HEK293 (cell line): ENCODE measurements around the gene RAET1E.

ENCODE experiments used
- CTCF ChIA-PET: fragments of 350-600 bp; formaldehyde crosslinking; extraction: SDS; loops from one replicate; lab custom pipeline; 2021; ENCODE audit warnings: antibody characterized with exemption; lab: Yijun Ruan, JAX
- POLR2A ChIA-PET: fragments of 300-600 bp; formaldehyde crosslinking; extraction: SDS; loops from one replicate; lab custom pipeline; 2020; ENCODE audit warnings: antibody characterized with exemption, inconsistent platforms; lab: Yijun Ruan, JAX
- H3K27ac ChIP-seq: fragments of 200-500 bp; sonication (Bioruptor generic); 2 replicates; pipeline ENCODE4 v1.5.1; 2014; ENCODE audit warnings: low read depth, low read length, control low read depth, inconsistent platforms; ENCODE audit errors: extremely low read depth
- H3K36me3 ChIP-seq, 2 experiments: fragments of 200-500 bp in 1 of 2; sonication (Bioruptor generic) in 1 of 2; 1 replicate in 1 of 2; 2 replicates in 1 of 2; pipeline ENCODE4 v1.5.1; 2014 to 2017; ENCODE audit warnings: inconsistent platforms in 2 of 2, low read length in 2 of 2; ENCODE audit not compliant: control insufficient read depth in 2 of 2, insufficient read depth in 1 of 2
- H3K4me1 ChIP-seq: fragments of 200-500 bp; sonication (Bioruptor generic); 2 replicates; pipeline ENCODE4 v1.5.1; 2014; ENCODE audit warnings: mild to moderate bottlenecking, low read length, inconsistent platforms; ENCODE audit not compliant: control insufficient read depth, insufficient read depth
- H3K4me3 ChIP-seq: 2 replicates; pipeline ENCODE4 v1.5.1; 2011; ENCODE audit warnings: low read depth, mild to moderate bottlenecking, control low read depth, low read length, moderate library complexity
- H3K9me3 ChIP-seq: fragments of 200-500 bp; sonication (Bioruptor generic); 2 replicates; pipeline ENCODE4 v1.5.1; 2014; ENCODE audit warnings: low read depth, low read length, inconsistent platforms; ENCODE audit not compliant: control insufficient read depth, insufficient read depth
- ATF2 ChIP-seq: fragments of 450-650 bp; formaldehyde crosslinking; IDR thresholded peaks from 2 replicates; pipeline ENCODE4 v1.5.1; 2016; ENCODE audit warnings: missing biosample characterization, missing genetic modification characterization, low read depth
- GLI2 ChIP-seq: fragments of 450-650 bp; formaldehyde crosslinking; IDR thresholded peaks from 2 replicates; pipeline ENCODE4; 2017; ENCODE audit warnings: missing biosample characterization, missing genetic modification characterization, low read depth, borderline replicate concordance
- HOXC10 ChIP-seq: sonication (generic); formaldehyde crosslinking; IDR thresholded peaks from 2 replicates; pipeline ENCODE4 v1.8.1; 2023; ENCODE audit warnings: mild to moderate bottlenecking, missing genetic modification reagents
- KLF10 ChIP-seq: fragments of 450-650 bp; IDR thresholded peaks from 2 replicates; pipeline ENCODE4 v1.5.1; 2018; ENCODE audit warnings: missing biosample characterization, mild to moderate bottlenecking, missing genetic modification characterization
- SP2 ChIP-seq: fragments of 450-650 bp; formaldehyde crosslinking; IDR thresholded peaks from 2 replicates; pipeline ENCODE4 v1.5.1; 2016; ENCODE audit warnings: missing biosample characterization, missing genetic modification characterization
- TRIM28 ChIP-seq: IDR thresholded peaks from 2 replicates; pipeline ENCODE4 v1.6.1; 2011; ENCODE audit warnings: low read length, control low read depth, borderline replicate concordance
- ZNF121 ChIP-seq: fragments of 450-650 bp; formaldehyde crosslinking; IDR thresholded peaks from 2 replicates; pipeline ENCODE4 v1.5.1; 2016; ENCODE audit warnings: missing biosample characterization, missing genetic modification characterization
- ZNF140 ChIP-seq: fragments of 450-650 bp; formaldehyde crosslinking; IDR thresholded peaks from 2 replicates; pipeline ENCODE4 v1.5.1; 2016; ENCODE audit warnings: missing biosample characterization, missing genetic modification characterization
- ZNF174 ChIP-seq: fragments of 450-650 bp; formaldehyde crosslinking; IDR thresholded peaks from 2 replicates; pipeline ENCODE4 v1.5.0; 2017; ENCODE audit warnings: missing biosample characterization, mild to moderate bottlenecking, missing genetic modification characterization
- ZNF18 ChIP-seq: fragments of 450-650 bp; formaldehyde crosslinking; IDR thresholded peaks from 2 replicates; pipeline ENCODE4 v1.5.1; 2016; ENCODE audit warnings: missing biosample characterization, missing genetic modification characterization
- ZNF214 ChIP-seq: fragments of 450-650 bp; formaldehyde crosslinking; IDR thresholded peaks from 2 replicates; pipeline ENCODE4 v1.5.1; 2017; ENCODE audit warnings: missing biosample characterization, mild to moderate bottlenecking, missing genetic modification characterization, borderline replicate concordance
- ZNF555 ChIP-seq: fragments of 450-650 bp; formaldehyde crosslinking; conservative IDR thresholded peaks from 2 replicates; pipeline ENCODE4 v1.5.1; 2017; ENCODE audit warnings: missing biosample characterization, mild to moderate bottlenecking, missing genetic modification characterization, inconsistent platforms
- ZNF600 ChIP-seq: fragments of 450-650 bp; formaldehyde crosslinking; IDR thresholded peaks from 2 replicates; pipeline ENCODE4 v1.5.1; 2016; ENCODE audit warnings: missing biosample characterization, missing genetic modification characterization
- ZNF645 ChIP-seq: fragments of 450-650 bp; formaldehyde crosslinking; IDR thresholded peaks from 2 replicates; pipeline ENCODE4; 2016; ENCODE audit warnings: missing biosample characterization, missing genetic modification characterization
- TF ChIP-seq, protein P1 (sequence below): fragments of 450-650 bp; formaldehyde crosslinking; IDR thresholded peaks from 2 replicates; pipeline ENCODE4 v1.5.1; 2017; ENCODE audit warnings: missing biosample characterization, missing genetic modification characterization
- TF ChIP-seq, protein P2 (sequence below): fragments of 450-650 bp; formaldehyde crosslinking; IDR thresholded peaks from 2 replicates; pipeline ENCODE4 v1.5.1; 2017; ENCODE audit warnings: missing biosample characterization, missing genetic modification characterization
- TF ChIP-seq, protein P3 (sequence below): fragments of 450-650 bp; formaldehyde crosslinking; IDR thresholded peaks from 2 replicates; pipeline ENCODE4 v1.5.1; 2017; ENCODE audit warnings: missing biosample characterization, missing genetic modification characterization
- TF ChIP-seq, protein P4 (sequence below): fragments of 450-650 bp; formaldehyde crosslinking; IDR thresholded peaks from 2 replicates; pipeline ENCODE4 v1.5.1; 2016; ENCODE audit warnings: missing biosample characterization, missing genetic modification characterization

Gene RAET1E

GRCh38 chr6:149935668-149936067, 37.8 kb upstream of the RAET1E start:
- H3K9me3 ChIP-seq = no peaks in the 10 kb centered on the region
- ChIA-PET POLR2A (interaction anchor here (1.2 kb wide), 1 partner anchor 81 kb away, joined by 3 read pairs; no protein-coding TSS in a partner anchor), CTCF (interaction anchor here (0.7 to 2.5 kb wide), 9 partner anchors 14 to 880 kb away, joined by 3 to 35 read pairs (median 4); no protein-coding TSS in a partner anchor)
- H3K4me1 ChIP-seq = no peaks in the 10 kb centered on the region
- H3K4me3 ChIP-seq = no peak overlapping the region
- H3K36me3 ChIP-seq = no peaks in the 10 kb centered on the region
- no peak for TF ChIP-seq ZNF174 (tag by site-specific recombination)
- TF ChIP-seq ZNF645 (tag by site-specific recombination) = no peak
- TF ChIP-seq, protein P1, sequence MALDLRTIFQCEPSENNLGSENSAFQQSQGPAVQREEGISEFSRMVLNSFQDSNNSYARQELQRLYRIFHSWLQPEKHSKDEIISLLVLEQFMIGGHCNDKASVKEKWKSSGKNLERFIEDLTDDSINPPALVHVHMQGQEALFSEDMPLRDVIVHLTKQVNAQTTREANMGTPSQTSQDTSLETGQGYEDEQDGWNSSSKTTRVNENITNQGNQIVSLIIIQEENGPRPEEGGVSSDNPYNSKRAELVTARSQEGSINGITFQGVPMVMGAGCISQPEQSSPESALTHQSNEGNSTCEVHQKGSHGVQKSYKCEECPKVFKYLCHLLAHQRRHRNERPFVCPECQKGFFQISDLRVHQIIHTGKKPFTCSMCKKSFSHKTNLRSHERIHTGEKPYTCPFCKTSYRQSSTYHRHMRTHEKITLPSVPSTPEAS (tag by site-specific recombination) = no peak
- no peak for TF ChIP-seq GLI2 (tag by site-specific recombination)
- TF ChIP-seq KLF10 (tag by site-specific recombination) = no peak
- no peak for TF ChIP-seq ZNF140
- TF ChIP-seq, protein P2, sequence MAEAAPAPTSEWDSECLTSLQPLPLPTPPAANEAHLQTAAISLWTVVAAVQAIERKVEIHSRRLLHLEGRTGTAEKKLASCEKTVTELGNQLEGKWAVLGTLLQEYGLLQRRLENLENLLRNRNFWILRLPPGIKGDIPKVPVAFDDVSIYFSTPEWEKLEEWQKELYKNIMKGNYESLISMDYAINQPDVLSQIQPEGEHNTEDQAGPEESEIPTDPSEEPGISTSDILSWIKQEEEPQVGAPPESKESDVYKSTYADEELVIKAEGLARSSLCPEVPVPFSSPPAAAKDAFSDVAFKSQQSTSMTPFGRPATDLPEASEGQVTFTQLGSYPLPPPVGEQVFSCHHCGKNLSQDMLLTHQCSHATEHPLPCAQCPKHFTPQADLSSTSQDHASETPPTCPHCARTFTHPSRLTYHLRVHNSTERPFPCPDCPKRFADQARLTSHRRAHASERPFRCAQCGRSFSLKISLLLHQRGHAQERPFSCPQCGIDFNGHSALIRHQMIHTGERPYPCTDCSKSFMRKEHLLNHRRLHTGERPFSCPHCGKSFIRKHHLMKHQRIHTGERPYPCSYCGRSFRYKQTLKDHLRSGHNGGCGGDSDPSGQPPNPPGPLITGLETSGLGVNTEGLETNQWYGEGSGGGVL (tag by site-specific recombination) = no peak
- no peak for TF ChIP-seq ZNF214 (tag by site-specific recombination)
- TF ChIP-seq, protein P3, sequence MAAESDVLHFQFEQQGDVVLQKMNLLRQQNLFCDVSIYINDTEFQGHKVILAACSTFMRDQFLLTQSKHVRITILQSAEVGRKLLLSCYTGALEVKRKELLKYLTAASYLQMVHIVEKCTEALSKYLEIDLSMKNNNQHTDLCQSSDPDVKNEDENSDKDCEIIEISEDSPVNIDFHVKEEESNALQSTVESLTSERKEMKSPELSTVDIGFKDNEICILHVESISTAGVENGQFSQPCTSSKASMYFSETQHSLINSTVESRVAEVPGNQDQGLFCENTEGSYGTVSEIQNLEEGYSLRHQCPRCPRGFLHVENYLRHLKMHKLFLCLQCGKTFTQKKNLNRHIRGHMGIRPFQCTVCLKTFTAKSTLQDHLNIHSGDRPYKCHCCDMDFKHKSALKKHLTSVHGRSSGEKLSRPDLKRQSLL = no peak
- TF ChIP-seq TRIM28 = no peak
- no peak for TF ChIP-seq SP2 (tag by site-specific recombination)
- TF ChIP-seq ZNF121 = no peak
- TF ChIP-seq ZNF600 (tag by site-specific recombination) = no peak
- TF ChIP-seq HOXC10 (CRISPR knock-in tag) = no peak
- TF ChIP-seq ZNF18 (tag by site-specific recombination) = no peak
- TF ChIP-seq ATF2 (tag by site-specific recombination) = no peak
- TF ChIP-seq ZNF555 (tag by site-specific recombination) = no peak
- TF ChIP-seq, protein P4, sequence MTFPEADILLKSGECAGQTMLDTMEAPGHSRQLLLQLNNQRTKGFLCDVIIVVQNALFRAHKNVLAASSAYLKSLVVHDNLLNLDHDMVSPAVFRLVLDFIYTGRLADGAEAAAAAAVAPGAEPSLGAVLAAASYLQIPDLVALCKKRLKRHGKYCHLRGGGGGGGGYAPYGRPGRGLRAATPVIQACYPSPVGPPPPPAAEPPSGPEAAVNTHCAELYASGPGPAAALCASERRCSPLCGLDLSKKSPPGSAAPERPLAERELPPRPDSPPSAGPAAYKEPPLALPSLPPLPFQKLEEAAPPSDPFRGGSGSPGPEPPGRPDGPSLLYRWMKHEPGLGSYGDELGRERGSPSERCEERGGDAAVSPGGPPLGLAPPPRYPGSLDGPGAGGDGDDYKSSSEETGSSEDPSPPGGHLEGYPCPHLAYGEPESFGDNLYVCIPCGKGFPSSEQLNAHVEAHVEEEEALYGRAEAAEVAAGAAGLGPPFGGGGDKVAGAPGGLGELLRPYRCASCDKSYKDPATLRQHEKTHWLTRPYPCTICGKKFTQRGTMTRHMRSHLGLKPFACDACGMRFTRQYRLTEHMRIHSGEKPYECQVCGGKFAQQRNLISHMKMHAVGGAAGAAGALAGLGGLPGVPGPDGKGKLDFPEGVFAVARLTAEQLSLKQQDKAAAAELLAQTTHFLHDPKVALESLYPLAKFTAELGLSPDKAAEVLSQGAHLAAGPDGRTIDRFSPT (tag by site-specific recombination) = no peak
- H3K27ac ChIP-seq = no peak overlapping the region
